Hippocampal formation (tissue), 2 donors: ENCODE measurements around the gene CDCA8.

Source experiments
- DNase-seq, 2 donors: peaks; one replicate each; lab custom pipeline; 2025; lab: John Stamatoyannopoulos, UW

Gene CDCA8

GRCh38 chr1:37692078-37692833, at the start of gene CDCA8:
Gene CDCA8, plus strand, starts transcription at chr1:37692516. Its CDS starts 175 bp downstream, at chr1:37692691.
- DNase-seq, result peak; percentile 99

DNA sequence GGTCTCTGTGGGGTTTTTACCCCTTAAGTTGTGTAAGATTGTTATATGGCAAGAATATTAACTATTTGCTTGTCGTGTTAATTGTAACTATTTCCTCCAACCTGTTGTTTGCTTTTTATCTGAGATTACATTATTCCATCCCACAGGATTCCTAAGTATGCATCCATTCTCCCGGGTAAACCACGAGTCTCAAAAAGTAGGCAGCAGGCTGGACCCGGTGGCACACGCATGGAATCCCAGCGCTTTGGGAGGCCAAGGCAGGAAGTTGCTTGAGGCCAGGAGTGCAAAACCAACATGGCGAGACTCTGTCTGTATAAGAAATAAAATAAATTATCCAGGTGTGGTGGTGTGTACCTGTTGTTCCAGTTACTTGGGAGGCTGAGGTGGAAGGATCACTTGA, 45.0 kb upstream of the CDCA8 start:
- DNase-seq, result no peak

DNA sequence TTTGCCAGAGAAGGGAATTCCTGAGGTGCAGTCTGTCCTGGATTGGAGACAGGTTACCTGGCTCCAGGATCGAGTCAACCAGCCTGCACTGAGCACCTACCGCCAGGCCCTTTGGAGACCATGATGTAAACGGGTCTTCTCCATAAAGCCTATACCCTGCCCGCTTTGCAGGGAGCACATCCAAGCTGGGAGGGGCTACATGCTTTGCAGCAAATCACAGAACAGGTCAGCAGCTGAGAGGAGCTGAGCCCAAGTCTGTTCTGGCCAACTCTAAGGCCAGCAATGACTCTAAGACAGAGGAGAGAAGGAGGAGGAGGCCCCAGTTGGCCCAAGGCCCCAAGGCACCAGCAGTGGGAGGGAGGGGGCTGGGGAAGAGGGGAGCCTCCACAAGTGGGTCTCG, 42.1 kb upstream of the CDCA8 start:
- DNase-seq, result no peak

DNA sequence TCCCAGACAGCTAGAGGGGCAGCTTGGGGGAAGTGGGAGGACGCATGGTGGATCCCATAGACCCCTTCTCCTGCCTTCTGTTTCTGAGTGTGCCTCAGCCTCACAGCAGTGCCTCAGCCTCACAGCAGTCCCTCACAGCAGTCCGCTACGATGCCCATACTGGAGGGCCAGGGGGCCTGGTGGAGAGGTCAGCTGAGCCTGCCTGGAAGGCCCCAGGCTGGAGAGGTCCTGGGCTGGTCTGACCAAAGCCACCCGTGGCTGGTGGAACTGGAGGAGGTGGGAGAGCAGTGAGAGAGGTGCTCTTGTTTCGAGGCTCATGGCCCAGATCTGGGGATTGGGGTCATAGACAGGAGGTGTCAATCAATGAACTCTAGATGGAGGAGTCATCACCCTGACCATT, 41.6 kb upstream of the CDCA8 start:
- DNase-seq, result no peak

DNA sequence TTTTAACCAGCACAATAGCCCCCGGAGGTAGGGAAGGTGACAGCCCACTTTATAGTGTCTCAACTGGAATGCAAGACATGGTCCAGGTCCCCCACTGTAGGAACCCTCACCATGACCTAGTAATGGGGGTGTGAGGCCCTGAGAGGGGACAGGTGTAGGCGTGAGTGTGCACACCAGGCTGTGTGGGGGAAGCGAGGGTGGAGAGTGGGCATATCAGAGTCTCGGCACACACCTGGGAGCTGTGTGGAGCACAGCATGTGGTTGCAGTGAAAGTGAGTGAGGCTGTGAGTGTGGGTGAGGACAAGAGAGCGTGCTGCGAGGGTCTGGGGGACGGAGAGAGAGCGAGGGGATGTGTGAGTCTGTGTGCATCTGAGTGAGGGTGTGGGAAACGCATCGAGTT, 40.5 kb upstream of the CDCA8 start:
- no peak for DNase-seq

GRCh38 chr1:37652976-37653375, 39.3 kb upstream of the CDCA8 start:
- DNase-seq, result no peak

DNA sequence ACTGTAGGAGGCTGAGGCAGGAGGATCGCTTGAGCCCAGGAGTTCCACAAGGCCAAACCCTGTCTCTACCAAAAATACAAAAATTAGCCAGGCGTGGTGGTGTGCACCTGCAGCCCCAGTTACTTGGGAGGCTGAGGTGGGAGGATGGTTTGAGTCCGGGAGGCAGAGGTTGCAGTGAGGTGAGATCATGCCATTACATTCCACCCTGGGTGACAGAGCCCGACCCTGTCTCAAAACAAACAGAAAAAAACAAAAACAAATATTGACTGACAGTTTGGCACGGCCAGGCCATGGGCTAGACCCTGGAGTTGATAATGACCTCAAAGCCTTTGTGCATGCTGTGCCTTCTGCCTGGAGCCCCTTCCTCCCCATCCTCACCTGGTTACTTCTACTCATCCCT, 38.4 kb upstream of the CDCA8 start:
- DNase-seq, result no peak

DNA sequence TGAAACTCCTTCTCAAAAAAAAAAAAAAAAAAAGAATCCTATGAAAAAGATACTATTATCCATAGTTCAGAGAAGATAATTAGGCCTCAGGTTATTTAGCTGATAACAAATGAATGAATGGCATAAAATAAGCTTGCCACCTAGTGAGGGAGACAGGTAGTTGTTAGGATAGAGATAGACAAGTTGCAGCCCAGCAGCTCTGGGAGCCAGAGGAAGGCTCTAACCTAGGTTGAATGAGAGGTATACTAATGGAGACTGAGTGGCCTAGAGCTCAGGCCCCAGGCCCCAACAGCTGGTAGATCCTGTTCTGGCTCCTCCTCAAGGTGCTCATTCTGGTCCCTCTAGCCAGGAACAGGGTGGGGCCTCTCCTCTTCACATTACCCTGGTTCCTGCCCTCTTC, 37.0 kb upstream of the CDCA8 start:
- no peak for DNase-seq

DNA sequence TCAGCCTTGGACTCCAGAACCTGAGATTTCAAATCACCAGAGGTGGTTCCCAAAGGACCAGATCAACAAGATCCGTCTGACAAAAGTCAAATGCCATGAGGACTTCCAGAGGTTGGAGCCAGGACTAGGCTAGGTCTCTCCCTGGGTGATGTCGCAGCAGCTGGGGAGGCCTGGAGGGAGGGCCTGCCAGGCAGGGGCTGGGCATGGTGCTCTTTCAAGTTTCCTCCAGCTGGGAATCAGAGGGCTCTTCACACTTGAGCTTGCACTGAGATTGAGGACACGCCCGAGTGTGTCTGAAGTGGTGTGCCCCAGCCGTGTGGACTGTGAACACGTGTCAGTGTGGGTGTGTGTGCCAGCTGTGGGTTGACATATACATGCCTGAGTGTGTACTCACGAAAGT, 36.3 kb upstream of the CDCA8 start:
- no peak for DNase-seq

DNA sequence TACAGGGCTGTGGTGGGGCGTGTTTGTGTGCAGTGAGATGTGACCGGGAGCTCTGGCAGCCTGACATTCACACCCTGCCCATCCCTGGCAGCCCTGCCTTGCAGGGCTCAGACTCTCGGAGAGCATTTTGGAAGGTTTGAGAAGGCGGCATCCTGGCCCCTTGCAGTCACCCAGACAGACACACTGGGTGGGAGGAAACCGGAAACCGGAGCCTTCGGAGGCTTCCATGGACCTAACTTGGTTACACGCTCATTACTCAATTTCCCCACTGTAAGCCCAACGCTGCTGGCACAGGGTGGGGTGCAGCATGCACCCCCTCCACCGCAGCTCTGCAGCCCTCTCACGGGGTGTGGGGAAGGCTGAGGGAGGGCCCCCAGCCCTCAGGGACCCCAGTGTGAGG, 35.4 kb upstream of the CDCA8 start:
- DNase-seq, result no peak

- DNase-seq, result no peak
Observed at GRCh38 chr1:37657620-37658412, 34.5 kb upstream of the CDCA8 start.

DNA sequence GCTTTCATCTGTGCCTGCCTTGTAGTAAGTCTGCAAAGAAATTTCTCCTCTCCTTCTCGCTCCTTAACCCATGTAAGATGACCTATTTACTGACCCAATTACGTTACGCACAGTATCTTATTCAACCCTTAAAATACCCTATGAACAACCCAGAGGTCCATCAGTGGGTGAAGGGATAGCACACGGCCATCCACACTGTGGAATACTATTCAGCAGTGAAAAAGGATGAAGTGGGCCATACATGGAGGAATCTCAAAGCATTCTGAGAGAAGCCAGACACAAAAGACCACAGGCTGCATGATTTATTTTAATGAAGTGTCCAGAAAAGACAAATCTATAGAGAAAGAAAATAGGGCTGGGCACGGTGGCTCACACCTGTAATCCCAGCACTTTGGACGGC, 33.8 kb upstream of the CDCA8 start:
- DNase-seq, result no peak

DNA sequence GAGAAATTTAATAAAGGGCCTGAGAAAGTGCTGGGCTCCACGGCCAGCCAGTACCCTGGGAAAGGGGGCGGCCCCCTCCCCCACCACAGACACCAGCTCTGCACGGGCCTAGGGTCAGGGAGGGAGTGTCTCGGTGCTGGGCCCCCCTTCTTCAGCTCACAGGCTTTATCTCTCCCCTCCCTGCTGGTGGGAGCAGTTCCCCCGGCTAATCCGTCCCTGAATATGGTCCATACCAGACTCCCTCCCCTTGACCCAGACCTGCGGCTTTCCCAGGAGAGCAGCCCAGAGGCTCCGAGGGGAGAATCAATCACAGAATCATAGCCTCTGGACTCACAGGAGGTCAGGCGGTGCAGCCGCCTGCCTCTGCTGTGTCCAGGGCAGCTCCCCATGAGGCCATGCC, 31.7 kb upstream of the CDCA8 start:
- no peak for DNase-seq

DNA sequence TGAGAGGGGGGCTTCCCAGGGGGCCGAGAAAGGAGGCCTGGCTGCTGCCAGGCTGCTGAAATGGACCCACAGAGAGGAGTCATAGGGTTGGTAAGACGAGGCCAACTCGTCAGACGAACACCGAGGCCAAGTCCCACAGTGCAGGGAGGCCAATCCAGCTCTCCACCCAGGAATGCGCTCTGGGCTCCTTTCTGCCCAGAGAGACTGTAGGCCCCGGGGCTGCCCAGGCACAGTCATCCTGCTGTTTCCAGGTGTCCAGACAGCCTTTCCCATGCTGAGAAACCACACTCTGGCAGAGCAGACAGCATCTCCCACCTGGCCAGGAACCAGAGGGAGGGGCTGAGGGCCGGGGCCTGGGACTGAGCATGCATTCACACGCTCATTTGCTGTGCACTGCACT, 30.9 kb upstream of the CDCA8 start:
- DNase-seq, result no peak

DNA sequence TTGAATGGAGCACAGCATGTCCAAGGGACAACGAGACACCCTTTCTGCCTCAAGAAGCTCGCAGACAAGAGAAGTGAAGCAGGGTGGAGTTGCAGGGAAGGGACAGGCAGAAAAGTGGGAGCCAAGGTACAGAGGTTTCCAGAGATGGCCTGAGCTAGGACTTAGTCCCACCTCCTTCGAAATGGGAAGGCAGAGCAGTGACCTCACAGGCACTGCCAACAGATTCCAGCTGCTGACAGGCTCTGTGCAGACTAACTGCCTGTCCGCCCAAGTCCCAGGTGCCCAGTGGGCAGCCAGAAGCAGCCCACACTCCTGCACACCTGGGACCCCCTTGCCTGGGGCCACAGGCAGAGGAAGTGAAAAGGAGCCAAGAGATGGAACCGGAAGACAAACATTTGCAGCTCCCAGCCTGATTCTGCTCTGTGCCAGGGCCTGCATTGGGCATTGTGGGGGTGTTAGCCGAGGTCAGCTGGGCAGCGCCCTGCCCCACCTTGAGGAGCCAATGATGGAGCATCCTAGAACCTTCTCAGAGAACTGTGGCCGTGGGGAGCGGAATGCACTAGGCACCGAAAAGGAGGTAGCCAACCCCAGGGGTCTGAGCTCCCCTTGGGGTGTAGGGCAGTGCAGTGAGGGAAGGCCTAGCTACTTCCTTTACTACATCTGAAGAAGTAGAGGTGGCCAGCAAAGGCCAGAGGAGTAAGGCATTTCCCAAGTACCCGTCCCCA, 30.1 kb upstream of the CDCA8 start:
- DNase-seq, result no peak

DNA sequence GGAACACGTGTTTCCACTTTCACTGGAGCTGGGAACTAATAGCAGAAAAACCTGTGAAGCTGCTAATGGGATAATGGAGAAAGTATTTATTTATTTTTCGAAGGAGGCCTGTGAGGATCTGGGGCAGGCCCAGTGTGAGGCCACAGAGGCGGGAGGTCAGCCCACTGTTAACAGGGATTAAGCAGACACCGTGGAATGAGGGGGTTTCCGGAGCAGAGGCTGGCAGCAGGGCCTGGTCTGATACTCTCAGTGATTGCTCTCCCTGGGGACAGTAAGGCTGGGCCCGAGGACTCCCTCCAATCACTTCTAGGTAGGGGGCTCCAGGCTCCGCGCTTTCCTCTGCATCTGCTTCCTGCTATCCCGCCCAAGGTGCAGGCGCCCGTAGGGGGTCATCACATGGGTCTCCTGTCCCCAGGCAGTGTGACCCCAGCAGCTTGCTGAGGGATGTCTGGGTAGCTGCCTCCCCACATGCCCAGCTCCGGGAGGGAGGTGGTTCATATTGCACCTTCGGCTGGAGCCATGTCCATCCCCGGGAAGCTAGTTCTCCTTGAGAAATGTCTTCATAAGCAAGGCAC, 28.8 kb upstream of the CDCA8 start:
- no peak for DNase-seq

- DNase-seq, result no peak
Observed at GRCh38 chr1:37666241-37666867, 26.0 kb upstream of the CDCA8 start.

- no peak for DNase-seq
Observed at GRCh38 chr1:37667023-37667671, 25.2 kb upstream of the CDCA8 start.

- DNase-seq, result no peak
Observed at GRCh38 chr1:37670133-37670532, 22.2 kb upstream of the CDCA8 start.

DNA sequence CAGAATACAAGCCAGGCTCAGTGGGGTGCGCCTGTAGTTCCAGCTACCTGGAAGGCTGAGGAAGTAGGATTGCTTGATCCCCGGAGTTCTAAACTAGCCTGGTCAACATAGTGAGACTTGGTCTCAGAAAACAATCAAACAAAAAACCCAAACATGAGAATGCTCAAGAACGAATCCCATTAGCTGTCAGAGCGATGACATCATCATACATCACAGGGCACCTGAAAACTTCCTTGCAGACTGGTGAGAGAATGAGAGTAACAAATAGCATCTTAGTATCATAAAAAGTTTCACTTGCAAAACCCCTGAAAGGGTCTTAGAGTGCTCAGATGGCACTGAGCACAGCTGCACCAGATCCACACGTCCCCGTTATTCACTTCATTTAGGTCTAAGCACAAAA, 21.1 kb upstream of the CDCA8 start:
- DNase-seq, result no peak

DNA sequence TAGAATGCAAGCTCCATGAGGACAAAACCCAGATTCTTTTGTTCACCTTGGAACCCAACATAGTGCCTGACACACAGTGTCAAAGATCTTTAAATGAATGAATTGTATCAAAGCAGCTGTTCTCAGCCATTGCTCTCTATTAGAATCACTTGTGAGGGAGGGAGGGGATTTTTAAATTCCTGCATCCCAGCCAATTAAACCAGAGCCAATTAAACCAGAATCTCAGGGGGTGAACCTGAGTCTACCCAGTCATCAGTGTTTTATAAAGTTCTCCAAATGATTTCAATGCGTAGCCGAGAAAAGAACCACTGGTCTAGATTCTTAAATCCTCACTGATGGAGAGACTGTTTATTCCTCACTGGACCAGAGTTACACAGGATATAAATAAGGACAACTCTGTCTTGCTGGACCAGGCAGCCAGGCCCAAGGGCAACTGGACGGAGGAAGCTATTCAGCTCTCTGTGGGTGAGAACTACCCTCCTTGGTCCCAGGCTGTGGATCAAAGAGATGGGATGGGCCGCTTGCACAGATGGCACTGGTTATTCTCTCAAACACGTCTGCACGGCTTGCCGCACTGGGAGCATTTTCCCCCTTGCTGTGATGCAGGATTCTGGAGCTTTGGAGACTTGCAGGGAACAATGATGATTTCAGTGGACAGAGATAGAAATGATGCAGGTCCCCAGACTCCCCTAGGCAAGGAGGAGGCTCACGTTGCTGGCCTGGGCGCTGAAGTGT, 20.0 kb upstream of the CDCA8 start:
- no peak for DNase-seq
